ENCODE results near the gene MAPK1.
"Not testable (repeated sequence)": the region's sequence is repeated elsewhere in the genome, so short reads cannot be mapped to it uniquely, and the experiment has no call there.

Gene MAPK1

GRCh38 chr22:21855676-21856075 is 11.8 kb downstream of the MAPK1 start:
- peaks cover 73% of the 10 kb centered on the region for H3K79me2 ChIP-seq (ENCODE audit: control insufficient read depth, insufficient read depth, low read length)
- WGBS (ENCODE audit: extremely low coverage, insufficient coverage, low lambda C conversion rate), result no CpG with 5 or more reads among the region's 6 CpGs
- DNase-seq, result peak; percentile 40

GRCh38 chr22:21850660-21851059 is 16.8 kb downstream of the MAPK1 start:
- Histone ChIP-seq H3K23ac (ENCODE audit: low read length) (no peak overlapping the region), H3K4ac (ENCODE audit: low read depth, low read length) (no peak overlapping the region), H3K56ac (ENCODE audit: low read length) (no peak overlapping the region), H3K36me3 (ENCODE audit: control insufficient read depth, insufficient read depth, low read length) (no peaks in the 10 kb centered on the region), H2BK15ac (replicated peaks; ENCODE audit: low read depth) (no peak overlapping the region), H4K8ac (ENCODE audit: low read depth, low read length) (no peak overlapping the region), H2AK5ac (ENCODE audit: low read length) (no peak overlapping the region), H3K4me2 (ENCODE audit: low read length) (no peak overlapping the region), H3K79me2 (ENCODE audit: control insufficient read depth, insufficient read depth, low read length) (peaks cover 51% of the 10 kb centered on the region), H3K79me1 (ENCODE audit: low read length) (peaks cover 10% of the 10 kb centered on the region), H3K18ac (ENCODE audit: low read length) (no peak overlapping the region), H4K5ac (ENCODE audit: low read length) (no peak overlapping the region), H3K9ac (ENCODE audit: low read length) (no peak overlapping the region), H2BK5ac (ENCODE audit: low read length) (no peak overlapping the region), H3K27ac (ENCODE audit: low read depth, low read length) (no peak overlapping the region), H3K4me3 (ENCODE audit: low read length) (no peak overlapping the region), H3K4me1 (ENCODE audit: control insufficient read depth, low read depth, low read length) (no peaks in the 10 kb centered on the region), H3K27me3 (ENCODE audit: insufficient read depth, low read length, poor library complexity) (no peaks in the 10 kb centered on the region), H2BK120ac (ENCODE audit: low read depth, low read length) (no peak overlapping the region)
- DNase-seq, result no peak

More at GRCh38 chr22:21855676-21856075, 11.8 kb downstream of the MAPK1 start:
- H3K4me3 ChIP-seq (ENCODE audit: low read length), result no peak overlapping the region
- peaks cover 20% of the 10 kb centered on the region for H3K79me1 ChIP-seq (ENCODE audit: low read length)
- H3K27me3 ChIP-seq (ENCODE audit: insufficient read depth, low read length, poor library complexity), result no peaks in the 10 kb centered on the region
- no peak overlapping the region for H3K4me2 ChIP-seq (ENCODE audit: low read length)
- no peak overlapping the region for H3K18ac ChIP-seq (ENCODE audit: low read length)
- H2BK5ac ChIP-seq (ENCODE audit: low read length), result no peak overlapping the region
- H3K27ac ChIP-seq (ENCODE audit: low read depth, low read length), result no peak overlapping the region
- H4K5ac ChIP-seq (ENCODE audit: low read length), result no peak overlapping the region
- no peak overlapping the region for H2AK5ac ChIP-seq (ENCODE audit: low read length)
- no peak overlapping the region for H4K8ac ChIP-seq (ENCODE audit: low read depth, low read length)
- no peak overlapping the region for H3K4ac ChIP-seq (ENCODE audit: low read depth, low read length)
- H3K56ac ChIP-seq (ENCODE audit: low read length), result no peak overlapping the region
- H3K4me1 ChIP-seq (ENCODE audit: control insufficient read depth, low read depth, low read length), result no peaks in the 10 kb centered on the region
- H3K36me3 ChIP-seq (ENCODE audit: control insufficient read depth, insufficient read depth, low read length), result no peaks in the 10 kb centered on the region
- no peak overlapping the region for H3K9ac ChIP-seq (ENCODE audit: low read length)
- H2BK15ac ChIP-seq (replicated peaks; ENCODE audit: low read depth), result no peak overlapping the region
- no peak overlapping the region for H3K23ac ChIP-seq (ENCODE audit: low read length)
- no peak overlapping the region for H2BK120ac ChIP-seq (ENCODE audit: low read depth, low read length)

GRCh38 chr22:21849489-21849888 is 18.0 kb downstream of the MAPK1 start:
- no peak overlapping the region for H3K4ac ChIP-seq (ENCODE audit: low read depth, low read length)
- H2BK120ac ChIP-seq (ENCODE audit: low read depth, low read length), result no peak overlapping the region
- H3K36me3 ChIP-seq (ENCODE audit: control insufficient read depth, insufficient read depth, low read length), result no peaks in the 10 kb centered on the region
- no peak overlapping the region for H3K18ac ChIP-seq (ENCODE audit: low read length)
- H4K5ac ChIP-seq (ENCODE audit: low read length), result no peak overlapping the region
- H3K4me2 ChIP-seq (ENCODE audit: low read length), result no peak overlapping the region
- H2BK5ac ChIP-seq (ENCODE audit: low read length), result no peak overlapping the region
- H3K79me2 ChIP-seq (ENCODE audit: control insufficient read depth, insufficient read depth, low read length), result peaks cover 50% of the 10 kb centered on the region
- peaks cover 9% of the 10 kb centered on the region for H3K79me1 ChIP-seq (ENCODE audit: low read length)
- no peak overlapping the region for H3K56ac ChIP-seq (ENCODE audit: low read length)
- no peak overlapping the region for H3K4me3 ChIP-seq (ENCODE audit: low read length)
- H3K23ac ChIP-seq (ENCODE audit: low read length), result no peak overlapping the region
- no peak for DNase-seq
- H3K4me1 ChIP-seq (ENCODE audit: control insufficient read depth, low read depth, low read length), result no peaks in the 10 kb centered on the region
- H4K8ac ChIP-seq (ENCODE audit: low read depth, low read length), result no peak overlapping the region
- no peak overlapping the region for H2BK15ac ChIP-seq (replicated peaks; ENCODE audit: low read depth)
- H3K9ac ChIP-seq (ENCODE audit: low read length), result no peak overlapping the region
- H2AK5ac ChIP-seq (ENCODE audit: low read length), result no peak overlapping the region
- H3K27ac ChIP-seq (ENCODE audit: low read depth, low read length), result no peak overlapping the region
- no CpG with 5 or more reads among the region's 1 CpG for WGBS (ENCODE audit: extremely low coverage, insufficient coverage, low lambda C conversion rate)
- no peaks in the 10 kb centered on the region for H3K27me3 ChIP-seq (ENCODE audit: insufficient read depth, low read length, poor library complexity)

- not testable (repeated sequence) for H3K23ac ChIP-seq (ENCODE audit: low read length); H3K36me3 ChIP-seq (ENCODE audit: control insufficient read depth, insufficient read depth, low read length); DNase-seq; H2BK120ac ChIP-seq (ENCODE audit: low read depth, low read length); H2AK5ac ChIP-seq (ENCODE audit: low read length); H2BK15ac ChIP-seq (replicated peaks; ENCODE audit: low read depth); H3K18ac ChIP-seq (ENCODE audit: low read length); H3K27ac ChIP-seq (ENCODE audit: low read depth, low read length); H3K4me1 ChIP-seq (ENCODE audit: control insufficient read depth, low read depth, low read length); H2BK5ac ChIP-seq (ENCODE audit: low read length); H3K4ac ChIP-seq (ENCODE audit: low read depth, low read length); H3K4me2 ChIP-seq (ENCODE audit: low read length); H4K8ac ChIP-seq (ENCODE audit: low read depth, low read length); H3K9ac ChIP-seq (ENCODE audit: low read length); H3K4me3 ChIP-seq (ENCODE audit: low read length); H3K27me3 ChIP-seq (ENCODE audit: insufficient read depth, low read length, poor library complexity); H3K56ac ChIP-seq (ENCODE audit: low read length); H4K5ac ChIP-seq (ENCODE audit: low read length)
- Histone ChIP-seq H3K79me2 (ENCODE audit: control insufficient read depth, insufficient read depth, low read length) (peaks cover 49% of the 10 kb centered on the region), H3K79me1 (ENCODE audit: low read length) (peaks cover 15% of the 10 kb centered on the region)
- no CpG with 5 or more reads among the region's 5 CpGs for WGBS (ENCODE audit: extremely low coverage, insufficient coverage, low lambda C conversion rate)
Observed at GRCh38 chr22:21848057-21848456, 19.4 kb downstream of the MAPK1 start.

GRCh38 chr22:21845558-21846453 is 21.6 kb downstream of the MAPK1 start:
- H3K27ac ChIP-seq (ENCODE audit: low read depth, low read length), result no peak overlapping the region
- H2BK120ac ChIP-seq (ENCODE audit: low read depth, low read length), result no peak overlapping the region
- no peak overlapping the region for H3K4ac ChIP-seq (ENCODE audit: low read depth, low read length)

GRCh38 chr22:21842946-21843345 is 24.5 kb downstream of the MAPK1 start:
- Histone ChIP-seq H3K4me1 (ENCODE audit: control insufficient read depth, low read depth, low read length) (no peaks in the 10 kb centered on the region), H3K79me1 (ENCODE audit: low read length) (peaks cover 19% of the 10 kb centered on the region), H3K4me3 (ENCODE audit: low read length) (no peak overlapping the region), H3K4me2 (ENCODE audit: low read length) (no peak overlapping the region), H2AK5ac (ENCODE audit: low read length) (no peak overlapping the region), H2BK120ac (ENCODE audit: low read depth, low read length) (no peak overlapping the region), H4K8ac (ENCODE audit: low read depth, low read length) (no peak overlapping the region), H3K18ac (ENCODE audit: low read length) (no peak overlapping the region), H3K56ac (ENCODE audit: low read length) (no peak overlapping the region), H3K4ac (ENCODE audit: low read depth, low read length) (no peak overlapping the region), H3K79me2 (ENCODE audit: control insufficient read depth, insufficient read depth, low read length) (peaks cover 45% of the 10 kb centered on the region), H3K36me3 (ENCODE audit: control insufficient read depth, insufficient read depth, low read length) (no peaks in the 10 kb centered on the region), H2BK15ac (replicated peaks; ENCODE audit: low read depth) (no peak overlapping the region), H4K5ac (ENCODE audit: low read length) (no peak overlapping the region), H3K27ac (ENCODE audit: low read depth, low read length) (no peak overlapping the region), H3K9ac (ENCODE audit: low read length) (no peak overlapping the region), H2BK5ac (ENCODE audit: low read length) (no peak overlapping the region), H3K23ac (ENCODE audit: low read length) (no peak overlapping the region), H3K27me3 (ENCODE audit: insufficient read depth, low read length, poor library complexity) (no peaks in the 10 kb centered on the region)
- no peak for DNase-seq
- no CpG with 5 or more reads among the region's 6 CpGs for WGBS (ENCODE audit: extremely low coverage, insufficient coverage, low lambda C conversion rate)

More at GRCh38 chr22:21845558-21846453, 21.6 kb downstream of the MAPK1 start:
- no peak overlapping the region for H3K4me3 ChIP-seq (ENCODE audit: low read length)
- WGBS (ENCODE audit: extremely low coverage, insufficient coverage, low lambda C conversion rate), result no CpG with 5 or more reads among the region's 1 CpG
- H3K36me3 ChIP-seq (ENCODE audit: control insufficient read depth, insufficient read depth, low read length), result no peaks in the 10 kb centered on the region
- no peak overlapping the region for H3K23ac ChIP-seq (ENCODE audit: low read length)
- no peak overlapping the region for H2BK15ac ChIP-seq (replicated peaks; ENCODE audit: low read depth)
- no peaks in the 10 kb centered on the region for H3K4me1 ChIP-seq (ENCODE audit: control insufficient read depth, low read depth, low read length)
- H3K18ac ChIP-seq (ENCODE audit: low read length), result no peak overlapping the region
- H3K79me1 ChIP-seq (ENCODE audit: low read length), result peaks cover 19% of the 10 kb centered on the region
- H3K79me2 ChIP-seq (ENCODE audit: control insufficient read depth, insufficient read depth, low read length), result peaks cover 42% of the 10 kb centered on the region
- DNase-seq, result no peak
- no peak overlapping the region for H2AK5ac ChIP-seq (ENCODE audit: low read length)
- no peak overlapping the region for H4K5ac ChIP-seq (ENCODE audit: low read length)
- no peak overlapping the region for H3K9ac ChIP-seq (ENCODE audit: low read length)
- no peak overlapping the region for H3K56ac ChIP-seq (ENCODE audit: low read length)
- no peak overlapping the region for H2BK5ac ChIP-seq (ENCODE audit: low read length)
- H3K4me2 ChIP-seq (ENCODE audit: low read length), result no peak overlapping the region
- H4K8ac ChIP-seq (ENCODE audit: low read depth, low read length), result no peak overlapping the region
- no peaks in the 10 kb centered on the region for H3K27me3 ChIP-seq (ENCODE audit: insufficient read depth, low read length, poor library complexity)

Data from mesendoderm (in vitro differentiated cells).